Measurements from ENCODE around the gene KRTAP20-4. TPM values are rescaled to one million over a fixed set of nuclear protein-coding genes. Genes with fewer than 3 reads are reported as not detected.

Gene KRTAP20-4
- total and polyA plus RNA-seq, 2 of the 4 experiments (the other 2 are of a cell fraction): not detected

- TF ChIP-seq USF2 (IDR thresholded peaks at IDR 0.05; ENCODE audit: low read depth, low read length) (no peak), CHD1 (IDR thresholded peaks at IDR 0.05; ENCODE audit: low read depth, low read length) (no peak), ELK1 (IDR thresholded peaks at IDR 0.05; ENCODE audit: borderline replicate concordance, low read depth, low read length) (no peak), BHLHE40 (IDR thresholded peaks at IDR 0.05; ENCODE audit: low read depth, low read length) (no peak), MAZ (IDR thresholded peaks at IDR 0.05; ENCODE audit: borderline replicate concordance, low read depth, low read length) (no peak), FOS (IDR thresholded peaks at IDR 0.05; ENCODE audit: low read depth, low read length) (no peak), NFE2L2 (IDR thresholded peaks at IDR 0.05; ENCODE audit: low read depth, low read length) (no peak), POLR2A (IDR thresholded peaks at IDR 0.05; ENCODE audit: low read depth, low read length) (no peak), CTCF (conservative IDR thresholded peaks at IDR 0.05; ENCODE audit: low read depth, low read length) (no peak), CEBPB (IDR thresholded peaks at IDR 0.05; ENCODE audit: low read depth, low read length) (no peak), SMC3 (IDR thresholded peaks at IDR 0.05; ENCODE audit: low read depth, low read length) (no peak), RAD21 (IDR thresholded peaks at IDR 0.05; ENCODE audit: low read length) (no peak), RFX5 (IDR thresholded peaks at IDR 0.05; ENCODE audit: low read depth, low read length) (no peak), RCOR1 (IDR thresholded peaks at IDR 0.05; ENCODE audit: insufficient replicate concordance, low read length) (no peak), MAFK (IDR thresholded peaks at IDR 0.05; ENCODE audit: low read depth, low read length) (no peak)
- no peak overlapping the region for H3K14ac ChIP-seq (replicated peaks; ENCODE audit: low read depth, low read length)
- in situ Hi-C loops (cut with MboI; ENCODE audit: low sequenced_read_pairs): no loop called here
- H2AFZ ChIP-seq (replicated peaks; ENCODE audit: low read length, poor library complexity): no peak overlapping the region
- no peak overlapping the region for H2AK9ac ChIP-seq (replicated peaks; ENCODE audit: low read depth, low read length, poor library complexity)
- BruUV-seq (replicated peaks): no TSS peak
- H3K4ac ChIP-seq (ENCODE audit: low read depth, low read length): no peak overlapping the region
- H3K18ac ChIP-seq (ENCODE audit: low read depth, low read length): no peak overlapping the region
- no peak overlapping the region for H3K27ac ChIP-seq (ENCODE audit: insufficient read depth, low read length)
- no peak for ATAC-seq (ENCODE audit: low read depth)
- peaks cover 15% of the 10 kb centered on the region for H3K9me3 ChIP-seq (ENCODE audit: control insufficient read depth, insufficient read depth, low read length)
- ChIA-PET CTCF (no interaction called here), POLR2A (ENCODE audit: unreplicated experiment) (no interaction called here)
- H2BK120ac ChIP-seq (ENCODE audit: low read depth, low read length): no peak overlapping the region
- dilution Hi-C loops (cut with HindIII; ENCODE audit: low sequenced_read_pairs, unreplicated experiment): no loop called here
- no peak overlapping the region for H4K8ac ChIP-seq (ENCODE audit: low read depth in 2 of 2, low read length in 2 of 2)
- no peak overlapping the region for H2AK5ac ChIP-seq (ENCODE audit: low read depth, low read length)
- no peak overlapping the region for H3K23ac ChIP-seq (ENCODE audit: low read depth, low read length)
- H2BK15ac ChIP-seq (ENCODE audit: low read depth, low read length): no peak overlapping the region
- no peak overlapping the region for H3K56ac ChIP-seq (ENCODE audit: extremely low read depth, insufficient read depth, low read length)
- no peaks in the 10 kb centered on the region for H3K27me3 ChIP-seq (ENCODE audit: control insufficient read depth, insufficient read depth, low read length)
- DNase-seq: no peak
- no peak overlapping the region for H3K4me3 ChIP-seq (ENCODE audit: insufficient read depth, low read depth, low read length)
- H3K36me3 ChIP-seq (ENCODE audit: control insufficient read depth, insufficient read depth, low read length): no peaks in the 10 kb centered on the region
- no peak overlapping the region for H3K4me2 ChIP-seq (ENCODE audit: low read depth, low read length)
- H3K9ac ChIP-seq (ENCODE audit: low read depth, low read length): no peak overlapping the region
- H3K9me1 ChIP-seq (ENCODE audit: insufficient read depth, low read length): no peaks in the 10 kb centered on the region
- H2BK5ac ChIP-seq (ENCODE audit: low read depth, low read length, poor library complexity, severe bottlenecking): no peak overlapping the region
- no peaks in the 10 kb centered on the region for H3K79me1 ChIP-seq (ENCODE audit: low read depth in 1 of 2, low read length in 2 of 2)
- no peak overlapping the region for H4K5ac ChIP-seq (ENCODE audit: low read depth, low read length)
- no peak overlapping the region for H2BK20ac ChIP-seq (ENCODE audit: low read depth, low read length)
- H4K20me1 ChIP-seq (ENCODE audit: insufficient read depth, low read length): no peaks in the 10 kb centered on the region
- no peak overlapping the region for H4K91ac ChIP-seq (ENCODE audit: insufficient read depth, low read depth, low read length)
- no peaks in the 10 kb centered on the region for H3K4me1 ChIP-seq (ENCODE audit: control insufficient read depth, insufficient read depth, low read length)
- intact Hi-C loops (cut with micrococcal nuclease): no loop called here
Observed at GRCh38 chr21:30620080-30620479, 347 bp upstream of the KRTAP20-4 start.
